NK-92 treated with Interleukin-12 subunit alpha and Interleukin-12 subunit beta, amount 100 ng/mL, for 24 hours (cell line): ENCODE measurements around the gene NAV1.

Experiments
- DNase-seq: peaks from one replicate; lab custom pipeline; 2025; lab: John Stamatoyannopoulos, UW

NAV1 gene

GRCh38 chr1:201503397-201504176, 35.3 kb upstream of the NAV1 start:
- DNase-seq: no peak

GRCh38 chr1:201504179-201504631, 34.7 kb upstream of the NAV1 start:
- no peak for DNase-seq

- no peak for DNase-seq
Observed at GRCh38 chr1:201504799-201505502, 34.0 kb upstream of the NAV1 start.

GRCh38 chr1:201505503-201505890, 33.4 kb upstream of the NAV1 start:
- DNase-seq: no peak

- no peak for DNase-seq
Observed at GRCh38 chr1:201506092-201506491, 32.8 kb upstream of the NAV1 start.

- peak; percentile 71 for DNase-seq
Observed at GRCh38 chr1:201506557-201507359, 32.2 kb upstream of the NAV1 start, which contains the start of gene CSRP1. TSS of gene CSRP1 (minus strand) at chr1:201507123. CDS start at chr1:201496303, 10,820 bp downstream.

GRCh38 chr1:201507360-201507675, 31.6 kb upstream of the NAV1 start:
- no peak for DNase-seq

GRCh38 chr1:201508809-201509208, 30.1 kb upstream of the NAV1 start:
- no peak for DNase-seq

- DNase-seq: no peak
Observed at GRCh38 chr1:201509601-201510374, 29.1 kb upstream of the NAV1 start.

GRCh38 chr1:201510734-201511133, 28.2 kb upstream of the NAV1 start:
- no peak for DNase-seq

GRCh38 chr1:201511396-201511940, 27.5 kb upstream of the NAV1 start:
- DNase-seq: no peak

- DNase-seq: no peak
Observed at GRCh38 chr1:201511941-201512539, 26.9 kb upstream of the NAV1 start.

GRCh38 chr1:201513498-201514243, 25.3 kb upstream of the NAV1 start:
- DNase-seq: no peak

GRCh38 chr1:201514466-201514865, 24.5 kb upstream of the NAV1 start:
- DNase-seq: no peak

- no peak for DNase-seq
Observed at GRCh38 chr1:201515062-201515750, 23.7 kb upstream of the NAV1 start.

- no peak for DNase-seq
Observed at GRCh38 chr1:201515895-201516294, 23.0 kb upstream of the NAV1 start.

GRCh38 chr1:201516511-201517127, 22.3 kb upstream of the NAV1 start:
- no peak for DNase-seq

- DNase-seq: no peak
Observed at GRCh38 chr1:201517631-201518030, 21.3 kb upstream of the NAV1 start.

GRCh38 chr1:201518071-201518470, 20.9 kb upstream of the NAV1 start:
- DNase-seq: no peak
